ENCODE measurements around the gene ALLC.

Gene ALLC

DNA sequence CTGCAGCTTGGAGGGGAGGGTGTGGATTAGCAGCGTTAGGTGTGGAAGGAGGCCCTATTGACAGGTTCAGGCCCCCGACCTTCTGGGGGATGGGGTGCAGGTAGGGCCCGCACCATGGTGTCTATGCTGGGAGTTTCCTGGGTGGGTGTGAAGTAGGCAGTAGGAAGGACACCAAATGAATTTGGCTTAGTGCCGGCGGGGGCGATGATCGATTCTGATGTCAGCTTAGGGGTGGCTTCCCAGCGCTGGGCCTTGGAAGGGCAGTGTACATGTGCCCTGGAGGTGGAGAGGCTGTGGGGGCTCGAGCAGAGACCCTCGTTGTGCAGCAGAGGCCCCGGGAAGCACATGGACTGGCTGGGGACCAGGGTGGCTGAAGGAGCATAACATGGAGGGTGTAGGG lies 67.0 kb downstream of the ALLC start:
- no peaks in the 10 kb centered on the region for H3K4me1 Mint-ChIP-seq
- no peak overlapping the region for H3K4me3 Mint-ChIP-seq
- no peaks in the 10 kb centered on the region for H3K36me3 Mint-ChIP-seq
- peaks cover 3% of the 10 kb centered on the region for H3K9me3 Mint-ChIP-seq
- H3K27ac Mint-ChIP-seq, result no peak overlapping the region
- ATAC-seq, result peak; percentile 6
- H3K27me3 Mint-ChIP-seq, result peaks cover 36% of the 10 kb centered on the region

DNA sequence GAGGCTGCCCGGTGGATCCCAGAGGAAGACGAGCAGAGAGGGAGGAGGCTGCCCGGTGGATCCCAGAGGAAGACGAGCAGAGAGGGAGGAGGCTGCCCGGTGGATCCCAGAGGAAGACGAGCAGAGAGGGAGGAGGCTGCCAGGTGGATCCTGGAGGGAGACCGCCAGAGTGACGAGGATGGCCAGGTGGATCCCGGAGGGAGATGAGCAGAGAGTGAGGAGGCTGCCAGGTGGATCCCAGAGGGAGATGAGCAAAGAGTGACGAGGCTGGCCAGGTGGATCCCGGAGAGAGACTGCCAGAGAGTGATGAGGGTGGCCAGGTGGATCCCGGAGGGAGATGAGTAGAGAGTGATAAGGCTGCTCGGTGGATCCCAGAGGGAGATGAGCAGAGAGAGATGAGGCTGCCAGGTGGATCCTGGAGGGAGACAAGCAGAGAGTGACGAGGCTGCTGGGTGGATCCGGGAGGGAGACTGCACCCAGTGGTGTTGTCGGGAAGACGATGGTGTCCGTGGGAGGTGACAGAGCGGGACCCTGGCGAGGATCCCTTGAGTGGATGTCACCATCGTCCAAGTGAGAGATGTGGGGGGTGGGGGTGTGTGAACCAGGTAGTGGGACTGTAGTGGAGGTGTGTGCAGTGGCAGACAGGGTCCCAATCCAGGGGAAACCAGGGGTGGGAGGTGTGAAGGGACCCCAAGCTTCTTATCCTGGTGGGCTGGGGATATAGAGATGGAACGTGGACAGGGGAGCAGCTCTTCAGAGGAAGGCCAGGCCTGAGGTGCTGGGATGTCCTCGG lies 67.7 kb downstream of the ALLC start:
- H3K4me3 Mint-ChIP-seq, result no peak overlapping the region
- H3K36me3 Mint-ChIP-seq, result no peaks in the 10 kb centered on the region
- peaks cover 36% of the 10 kb centered on the region for H3K27me3 Mint-ChIP-seq
- ATAC-seq, result peak; percentile 31
- no peaks in the 10 kb centered on the region for H3K4me1 Mint-ChIP-seq
- H3K27ac Mint-ChIP-seq, result no peak overlapping the region
- peaks cover 3% of the 10 kb centered on the region for H3K9me3 Mint-ChIP-seq

DNA sequence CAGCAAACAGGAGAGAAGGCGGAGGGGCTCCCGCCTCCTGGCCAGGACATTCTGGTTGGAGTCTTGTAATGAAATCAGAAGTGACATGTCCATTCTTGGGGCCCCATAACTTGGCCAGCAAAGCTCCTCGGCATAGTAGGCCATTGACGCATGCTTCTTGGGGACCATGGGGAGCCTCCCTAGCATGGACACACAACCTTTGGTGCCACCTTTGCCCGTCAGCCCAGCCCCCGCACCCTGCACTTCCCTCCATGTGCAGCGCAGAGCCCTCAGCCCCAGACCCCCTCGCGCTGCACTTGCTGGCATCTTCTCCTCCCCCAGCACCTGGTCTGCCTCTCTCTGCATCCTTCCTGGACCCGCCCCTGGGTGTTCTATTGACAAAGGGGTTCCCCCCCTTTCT lies 68.5 kb downstream of the ALLC start:
- no peak overlapping the region for H3K27ac Mint-ChIP-seq
- ATAC-seq, result no peak
- H3K36me3 Mint-ChIP-seq, result no peaks in the 10 kb centered on the region
- H3K4me1 Mint-ChIP-seq, result no peaks in the 10 kb centered on the region
- H3K27me3 Mint-ChIP-seq, result peaks cover 36% of the 10 kb centered on the region
- no peak overlapping the region for H3K4me3 Mint-ChIP-seq
- peaks cover 3% of the 10 kb centered on the region for H3K9me3 Mint-ChIP-seq

DNA sequence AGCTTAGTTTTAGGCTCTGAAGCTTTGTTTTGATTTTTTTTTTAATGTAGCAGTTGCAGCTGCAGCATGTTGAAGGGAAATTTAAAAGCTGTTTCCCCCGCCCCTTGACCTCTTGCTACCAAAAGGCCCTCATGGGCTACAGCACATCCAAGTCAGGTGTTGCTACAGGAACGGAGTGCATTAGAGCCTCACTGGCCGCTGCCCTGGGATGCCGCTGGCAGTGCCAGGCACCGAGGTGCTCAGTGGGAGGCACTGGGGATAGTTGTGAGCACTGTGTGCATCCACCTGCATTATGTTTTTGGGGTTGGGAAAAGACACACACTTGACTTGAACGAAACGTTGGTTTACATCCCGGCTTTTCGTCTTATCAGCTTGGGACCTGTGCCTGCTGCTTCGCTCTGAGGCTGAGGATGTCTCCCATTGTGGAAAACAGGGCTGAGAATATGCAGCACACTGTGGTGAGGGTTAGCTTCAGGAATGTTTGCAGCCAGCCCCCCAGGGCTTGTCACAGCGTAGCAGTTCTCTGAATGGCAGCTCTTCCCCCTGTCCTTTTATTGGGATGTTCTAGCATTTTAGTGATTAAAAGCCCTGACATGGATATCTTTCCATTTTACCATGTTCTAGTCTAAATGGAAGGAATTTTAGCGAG lies 69.5 kb downstream of the ALLC start:
- Mint-ChIP-seq H3K27ac (no peak overlapping the region), H3K9me3 (no peaks in the 10 kb centered on the region), H3K27me3 (peaks cover 36% of the 10 kb centered on the region), H3K4me3 (no peak overlapping the region), H3K4me1 (no peaks in the 10 kb centered on the region), H3K36me3 (no peaks in the 10 kb centered on the region)
- no peak for ATAC-seq

DNA sequence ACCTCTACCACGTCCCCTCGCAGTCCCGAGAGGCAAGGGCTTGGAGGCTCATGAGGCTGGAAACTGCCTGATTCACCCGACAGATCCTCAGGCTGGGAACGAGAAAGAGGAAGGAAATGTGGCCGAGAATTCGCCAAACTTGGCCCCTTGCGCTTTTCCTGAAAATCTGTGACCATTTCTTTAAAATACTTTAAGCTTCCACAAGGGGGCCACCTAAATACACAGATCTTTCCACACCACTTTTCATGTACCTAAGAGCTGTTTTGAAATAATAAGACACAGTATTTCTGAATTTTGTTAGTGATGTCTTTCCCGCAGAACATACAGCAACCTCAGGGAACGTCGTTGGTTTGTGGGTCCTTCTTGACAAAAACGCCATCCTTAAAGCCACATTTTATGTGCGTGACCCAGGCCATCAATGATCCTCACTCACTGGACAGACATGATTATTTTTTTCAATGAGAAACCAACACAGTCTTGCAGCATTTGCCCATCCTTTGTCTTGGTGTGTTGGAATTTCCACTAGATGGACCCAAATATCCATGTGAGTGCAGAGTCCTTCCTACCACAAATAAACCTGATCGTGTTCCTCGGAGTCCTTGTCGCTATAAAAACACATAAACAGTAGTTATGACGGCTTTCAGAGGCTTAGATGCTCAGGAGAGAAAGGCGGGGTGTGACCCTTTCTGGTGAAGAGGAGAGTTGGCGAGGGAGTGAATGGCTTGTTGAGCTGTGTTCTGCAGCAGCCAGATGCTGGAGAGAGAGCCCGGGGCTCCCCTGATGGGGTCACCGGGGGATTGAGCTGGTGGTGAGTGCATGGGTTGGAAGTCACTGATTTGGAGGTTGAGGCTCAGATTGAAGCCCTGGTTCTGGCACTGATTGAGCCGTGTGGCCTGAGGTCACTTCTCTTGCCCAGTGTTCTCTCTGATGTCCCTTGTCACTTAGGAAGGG lies 70.4 kb downstream of the ALLC start:
- H3K36me3 Mint-ChIP-seq, result no peaks in the 10 kb centered on the region
- H3K4me1 Mint-ChIP-seq, result no peaks in the 10 kb centered on the region
- H3K27ac Mint-ChIP-seq, result no peak overlapping the region
- H3K9me3 Mint-ChIP-seq, result no peaks in the 10 kb centered on the region
- ATAC-seq, result no peak
- no peak overlapping the region for H3K4me3 Mint-ChIP-seq
- peaks cover 36% of the 10 kb centered on the region for H3K27me3 Mint-ChIP-seq

DNA sequence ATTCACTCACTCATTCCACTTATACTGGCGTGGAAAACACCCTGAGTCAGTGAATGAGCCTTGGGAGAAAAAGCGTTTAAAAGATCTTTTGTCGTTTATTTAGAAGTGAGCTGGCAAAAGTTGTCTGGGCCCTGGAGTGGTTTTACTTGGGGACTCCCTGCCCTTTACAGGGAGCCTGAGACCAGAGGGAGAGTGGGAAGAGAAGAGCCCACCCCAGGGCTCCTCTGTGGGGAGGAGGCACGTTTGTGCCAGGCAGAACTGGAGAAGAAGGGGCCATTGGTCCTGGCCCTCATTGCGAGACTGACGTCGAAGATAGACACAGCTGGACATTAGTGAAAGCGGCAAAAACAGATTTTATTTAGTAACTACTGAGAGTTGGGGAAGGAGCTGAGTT lies 71.1 kb downstream of the ALLC start:
- H3K36me3 Mint-ChIP-seq, result no peaks in the 10 kb centered on the region
- no peak for ATAC-seq
- no peak overlapping the region for H3K27ac Mint-ChIP-seq
- H3K4me1 Mint-ChIP-seq, result no peaks in the 10 kb centered on the region
- no peaks in the 10 kb centered on the region for H3K9me3 Mint-ChIP-seq
- no peak overlapping the region for H3K4me3 Mint-ChIP-seq
- H3K27me3 Mint-ChIP-seq, result peaks cover 36% of the 10 kb centered on the region

DNA sequence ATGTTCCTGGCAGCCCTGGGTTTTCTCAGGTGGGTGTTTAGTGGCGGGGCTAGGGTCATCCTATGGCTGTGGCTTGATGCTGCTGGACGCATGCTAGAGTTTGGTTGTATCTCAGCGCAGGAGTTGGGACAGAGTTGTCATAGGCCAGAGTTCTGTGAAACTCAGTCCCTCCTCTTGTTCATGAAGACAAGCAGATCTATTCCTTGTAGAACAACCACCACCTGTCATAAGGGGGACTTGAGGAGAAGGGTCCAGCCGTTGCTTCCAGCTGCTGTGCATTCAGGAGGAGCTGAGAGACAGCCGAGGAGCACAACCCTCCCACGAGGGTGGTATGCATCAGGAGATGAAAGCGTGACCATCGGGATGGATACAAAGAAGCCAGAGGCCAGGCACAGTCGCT lies 71.8 kb downstream of the ALLC start:
- Mint-ChIP-seq H3K27me3 (peaks cover 31% of the 10 kb centered on the region), H3K4me1 (no peaks in the 10 kb centered on the region), H3K36me3 (no peaks in the 10 kb centered on the region), H3K9me3 (no peaks in the 10 kb centered on the region), H3K27ac (no peak overlapping the region), H3K4me3 (no peak overlapping the region)
- ATAC-seq, result no peak

DNA sequence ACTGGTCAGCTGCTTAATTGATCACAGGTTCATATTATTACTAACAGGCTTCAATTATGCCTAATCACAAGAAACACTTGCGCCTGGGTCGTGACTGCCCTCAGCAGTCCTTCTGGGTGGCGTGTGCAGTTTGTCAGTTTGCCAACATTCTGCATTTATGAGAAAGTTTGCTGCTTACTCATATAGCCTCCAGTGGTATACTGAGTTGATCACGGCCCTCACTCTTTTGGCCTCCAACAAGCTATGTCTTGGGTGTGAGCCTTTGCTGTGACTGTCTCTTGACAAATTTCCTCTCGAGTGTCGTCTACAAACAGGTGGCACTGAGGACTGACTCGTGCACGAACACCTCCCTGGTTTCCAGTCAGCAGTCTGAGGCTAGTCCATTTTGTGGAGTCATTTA lies 72.6 kb downstream of the ALLC start:
- no peaks in the 10 kb centered on the region for H3K36me3 Mint-ChIP-seq
- no peaks in the 10 kb centered on the region for H3K4me1 Mint-ChIP-seq
- no peaks in the 10 kb centered on the region for H3K9me3 Mint-ChIP-seq
- H3K27ac Mint-ChIP-seq, result no peak overlapping the region
- no peak for ATAC-seq
- H3K27me3 Mint-ChIP-seq, result peaks cover 24% of the 10 kb centered on the region
- H3K4me3 Mint-ChIP-seq, result no peak overlapping the region

DNA sequence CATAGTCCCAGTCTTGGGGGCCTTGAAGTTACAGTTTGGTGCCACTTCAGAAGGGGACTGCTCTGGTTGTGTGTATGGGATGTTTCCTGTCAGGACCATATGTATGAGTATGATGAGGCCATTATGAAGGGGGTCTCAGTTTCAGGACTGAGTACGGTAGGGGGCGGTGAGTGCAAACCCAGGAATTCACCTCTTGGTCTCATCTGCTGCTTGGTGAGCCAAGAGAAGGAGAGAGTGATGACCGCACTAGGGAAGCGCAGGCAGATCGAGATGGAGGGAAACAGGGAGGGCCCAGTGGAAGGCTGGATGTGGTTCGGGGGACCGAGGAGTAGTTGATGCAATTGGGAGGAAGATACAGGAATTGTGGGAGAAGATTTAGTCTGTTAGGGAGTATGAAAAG lies 73.8 kb downstream of the ALLC start:
- Mint-ChIP-seq H3K9me3 (no peaks in the 10 kb centered on the region), H3K4me3 (no peak overlapping the region), H3K27ac (no peak overlapping the region), H3K4me1 (no peaks in the 10 kb centered on the region), H3K27me3 (peaks cover 28% of the 10 kb centered on the region), H3K36me3 (no peaks in the 10 kb centered on the region)
- no peak for ATAC-seq

DNA sequence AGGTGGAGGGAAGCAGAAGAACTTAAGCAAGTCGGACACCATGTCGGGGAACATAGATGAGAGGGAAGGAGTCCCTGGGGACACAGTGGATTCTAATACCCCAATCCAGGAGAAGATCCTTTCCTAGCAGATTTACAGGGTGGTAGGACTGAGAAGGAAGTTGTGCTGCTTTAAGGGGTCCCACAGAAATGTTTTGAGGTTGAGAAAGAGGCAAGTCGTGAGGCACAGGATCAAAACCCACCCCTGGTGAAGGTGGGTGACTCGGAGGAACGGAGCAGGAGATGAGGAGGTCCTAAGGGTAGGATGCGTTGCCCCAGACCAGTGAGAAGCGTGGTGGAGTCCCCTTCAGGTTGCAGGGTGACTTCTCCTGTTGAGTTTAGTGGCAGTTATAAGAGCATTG lies 78.1 kb downstream of the ALLC start:
- Mint-ChIP-seq H3K4me3 (no peak overlapping the region), H3K4me1 (no peaks in the 10 kb centered on the region), H3K36me3 (no peaks in the 10 kb centered on the region), H3K27ac (no peak overlapping the region), H3K27me3 (peaks cover 10% of the 10 kb centered on the region), H3K9me3 (no peaks in the 10 kb centered on the region)
- no peak for ATAC-seq

DNA sequence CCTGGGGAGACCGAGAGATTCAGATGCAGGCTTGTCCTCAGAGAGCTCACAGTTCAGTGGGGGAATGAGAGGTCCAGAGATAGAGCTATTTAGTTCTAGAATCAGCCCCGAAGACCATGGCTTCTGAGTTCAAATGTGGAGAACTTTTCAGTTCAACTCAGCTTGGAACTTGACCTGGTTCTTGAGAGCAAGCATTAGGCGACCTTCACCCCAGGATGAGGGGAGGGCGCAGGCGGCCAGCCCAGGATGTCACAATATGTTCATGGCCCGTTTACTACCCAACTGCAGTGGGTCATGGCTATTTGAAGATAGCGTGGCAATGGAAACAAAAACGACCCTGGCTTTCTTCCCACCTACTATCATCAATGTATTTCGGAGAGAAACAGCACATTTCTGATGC lies 79.1 kb downstream of the ALLC start:
- H3K4me3 Mint-ChIP-seq, result no peak overlapping the region
- no peak for ATAC-seq
- no peak overlapping the region for H3K27ac Mint-ChIP-seq
- peaks cover 10% of the 10 kb centered on the region for H3K27me3 Mint-ChIP-seq
- no peaks in the 10 kb centered on the region for H3K36me3 Mint-ChIP-seq
- H3K9me3 Mint-ChIP-seq, result no peaks in the 10 kb centered on the region
- no peaks in the 10 kb centered on the region for H3K4me1 Mint-ChIP-seq

DNA sequence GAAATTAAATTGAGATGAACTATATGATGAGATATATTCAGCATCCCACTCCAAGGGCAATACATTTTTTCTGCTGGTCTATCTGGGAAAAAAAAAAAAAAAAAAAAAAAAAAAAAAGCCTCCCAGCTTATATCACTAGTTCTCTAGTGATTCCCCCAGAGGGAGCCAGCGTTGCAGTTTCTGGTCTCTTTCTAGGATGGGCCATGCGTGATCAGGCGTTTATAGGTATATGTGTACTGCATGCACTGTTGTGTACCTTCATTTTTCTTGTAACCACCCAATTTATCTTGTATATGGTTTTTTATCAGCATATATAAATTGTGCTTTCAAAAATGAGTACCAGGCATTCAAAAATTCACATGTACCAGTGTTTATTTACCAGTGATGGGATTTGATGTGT lies 80.5 kb downstream of the ALLC start:
- ATAC-seq, result no peak
- H3K36me3 Mint-ChIP-seq, result no peaks in the 10 kb centered on the region
- no peak overlapping the region for H3K27ac Mint-ChIP-seq
- H3K9me3 Mint-ChIP-seq, result no peaks in the 10 kb centered on the region
- H3K4me1 Mint-ChIP-seq, result no peaks in the 10 kb centered on the region
- no peak overlapping the region for H3K4me3 Mint-ChIP-seq
- peaks cover 10% of the 10 kb centered on the region for H3K27me3 Mint-ChIP-seq

DNA sequence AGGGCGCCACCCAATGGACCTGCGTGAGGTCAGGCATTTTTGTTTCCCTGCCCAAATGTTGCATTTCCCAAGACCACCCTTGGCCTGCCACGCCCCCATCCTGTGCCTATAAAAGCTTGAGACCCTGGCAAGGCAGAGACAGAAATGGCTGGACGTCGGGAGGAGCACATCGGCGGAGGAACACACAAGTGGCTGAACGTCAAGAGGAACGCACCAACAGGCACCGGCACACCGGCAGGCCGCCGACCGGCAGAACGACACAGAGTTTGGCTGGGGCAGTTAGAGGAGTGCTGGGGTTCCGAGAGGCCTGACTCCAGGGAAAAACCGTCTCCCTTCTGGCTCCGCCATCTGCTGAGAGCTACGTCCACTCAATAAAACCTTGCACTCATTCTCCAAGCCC lies 81.3 kb downstream of the ALLC start:
- no peak for ATAC-seq
- Mint-ChIP-seq H3K27ac (no peak overlapping the region), H3K4me3 (no peak overlapping the region), H3K9me3 (no peaks in the 10 kb centered on the region), H3K27me3 (peaks cover 10% of the 10 kb centered on the region), H3K4me1 (no peaks in the 10 kb centered on the region), H3K36me3 (no peaks in the 10 kb centered on the region)

DNA sequence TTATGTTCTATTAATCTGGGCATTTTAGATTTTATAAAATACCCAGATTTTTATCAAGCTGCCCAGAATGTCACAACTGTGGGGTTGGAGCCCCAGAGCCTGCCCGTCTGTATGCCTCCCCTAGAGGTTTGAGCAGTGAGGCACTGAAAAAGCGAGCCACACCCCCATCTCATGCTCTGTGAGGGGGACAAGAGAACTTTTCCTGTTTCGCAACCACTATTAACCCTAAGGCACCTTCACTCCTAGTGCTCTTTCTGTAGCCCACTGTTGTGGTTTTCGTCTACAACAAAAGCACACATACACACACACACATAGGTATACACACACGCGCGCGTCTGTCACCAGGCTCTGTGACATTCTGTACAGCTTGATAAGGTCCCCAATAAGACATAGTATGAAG lies 83.4 kb downstream of the ALLC start:
- no peaks in the 10 kb centered on the region for H3K4me1 Mint-ChIP-seq
- ATAC-seq, result no peak
- no peaks in the 10 kb centered on the region for H3K36me3 Mint-ChIP-seq
- H3K27ac Mint-ChIP-seq, result no peak overlapping the region
- H3K9me3 Mint-ChIP-seq, result no peaks in the 10 kb centered on the region
- peaks cover under 1% of the 10 kb centered on the region for H3K27me3 Mint-ChIP-seq
- no peak overlapping the region for H3K4me3 Mint-ChIP-seq

DNA sequence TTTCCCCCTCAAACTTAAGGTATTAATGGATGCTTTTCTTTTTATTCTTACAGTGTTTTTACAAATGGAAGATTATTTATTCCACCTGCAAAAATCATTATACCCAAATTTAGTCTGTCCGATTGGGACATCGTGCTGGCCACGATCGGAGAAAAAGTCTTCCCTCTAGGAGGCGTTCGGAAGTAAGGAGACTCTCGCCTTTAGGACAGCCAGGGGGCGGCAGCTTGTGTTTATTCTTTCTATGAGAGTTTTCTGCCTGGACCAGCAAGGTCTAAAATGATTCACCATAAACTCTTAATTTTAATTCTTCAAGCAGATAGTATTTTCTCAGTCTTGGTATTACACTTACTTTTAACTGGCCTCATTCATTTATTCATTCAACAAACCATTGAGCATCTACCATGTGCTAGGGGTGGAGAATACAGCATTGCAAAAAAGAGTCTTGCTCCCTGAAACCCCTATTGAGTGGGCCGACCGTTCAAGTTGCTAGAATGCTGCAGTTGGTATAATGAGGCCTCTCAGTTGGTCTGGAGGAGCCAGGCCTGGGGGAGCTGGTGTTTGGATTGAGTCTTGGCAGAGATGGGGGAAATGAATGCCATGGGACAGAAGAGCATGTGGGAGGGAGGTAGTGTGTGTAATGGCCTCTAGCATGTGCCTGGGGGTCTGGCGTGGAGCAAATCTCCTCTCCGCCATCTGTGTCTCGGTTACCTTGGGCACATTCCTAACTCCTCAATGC lies 84.0 kb downstream of the ALLC start:
- ATAC-seq, result no peak
- Mint-ChIP-seq H3K27me3 (no peaks in the 10 kb centered on the region), H3K9me3 (no peaks in the 10 kb centered on the region), H3K4me1 (no peaks in the 10 kb centered on the region), H3K36me3 (no peaks in the 10 kb centered on the region), H3K27ac (no peak overlapping the region), H3K4me3 (no peak overlapping the region)

Measured in stimulated activated memory B cell treated with anti-CD40 and anti-IgM and Interleukin-4, amounts not matched to agents 10 μg/mL and 1 μg/mL and 100 μg/mL, for 72 hours (primary cell).